A673 (cell line): Measurements from ENCODE around the gene PTK7. TPM values are rescaled to one million over a fixed set of nuclear protein-coding genes. Genes with fewer than 3 reads are reported as not detected.

Source experiments
- BruUV-seq: library from RNA; stranded (reverse); fragments of 400-500 nt; replicated peaks from 2 replicates; lab custom pipeline; 2021; lab: Mats Ljungman, UMichigan
- CTCF ChIA-PET: fragments of 300-600 bp; sonication (Branson Sonifier 250); formaldehyde crosslinking; loops from one replicate; lab custom pipeline; 2022; ENCODE audit warnings: antibody characterized with exemption; lab: Charles Lee
- POLR2A ChIA-PET: fragments of 300-600 bp; sonication (Branson Sonifier 250); formaldehyde crosslinking; loops from one replicate; lab custom pipeline; 2022; ENCODE audit warnings: antibody characterized with exemption; ENCODE audit not compliant: low non-redundant PET; lab: Charles Lee
- DNase-seq: peaks from one replicate; pipeline ENCODE4 v3.0.0-alpha.2; 2015; ENCODE audit warnings: low spot score
- H3K27ac ChIP-seq: fragments of 200-600 bp; sonication (generic); 2 replicates; pipeline ENCODE4 v1.5.1; 2016; ENCODE audit warnings: mixed run types, low read depth, mild to moderate bottlenecking, mixed read lengths, antibody characterized with exemption, low read length; ENCODE audit not compliant: poor library complexity, severe bottlenecking
- H3K27me3 ChIP-seq: fragments of 200-600 bp; sonication (generic); replicated peaks from 2 replicates; pipeline ENCODE4 v1.6.1; 2017; ENCODE audit warnings: mixed run types, low read depth, mild to moderate bottlenecking, mixed read lengths, antibody characterized with exemption, low read length; ENCODE audit not compliant: insufficient read depth, poor library complexity
- H3K36me3 ChIP-seq: fragments of 200-600 bp; sonication (generic); 2 replicates; pipeline ENCODE4 v1.6.1; 2016; ENCODE audit warnings: mixed run types, mild to moderate bottlenecking, mixed read lengths, antibody characterized with exemption, low read length; ENCODE audit not compliant: insufficient read depth, poor library complexity, severe bottlenecking
- H3K4me1 ChIP-seq: fragments of 200-600 bp; sonication (generic); 2 replicates; pipeline ENCODE4 v1.6.1; 2017; ENCODE audit warnings: mixed run types, mild to moderate bottlenecking, mixed read lengths, antibody characterized with exemption, low read length; ENCODE audit not compliant: insufficient read depth, poor library complexity, severe bottlenecking
- H3K4me3 ChIP-seq: fragments of 200-600 bp; sonication (generic); 2 replicates; pipeline ENCODE4 v1.5.1; 2016; ENCODE audit warnings: low read depth, mixed run types, mild to moderate bottlenecking, mixed read lengths, low read length; ENCODE audit not compliant: poor library complexity, severe bottlenecking
- H3K9me3 ChIP-seq: fragments of 200-600 bp; sonication (generic); 2 replicates; pipeline ENCODE4 v1.6.1; 2016; ENCODE audit warnings: mixed run types, low read depth, mild to moderate bottlenecking, mixed read lengths, antibody characterized with exemption, low read length; ENCODE audit not compliant: poor library complexity, severe bottlenecking
- CTCF ChIP-seq: fragments of 300-800, 200-600 bp; sonication (generic); conservative IDR thresholded peaks from 2 replicates; pipeline ENCODE4 v1.5.1; 2017; ENCODE audit warnings: low read depth, mild to moderate bottlenecking, antibody characterized with exemption, low read length, moderate library complexity, mixed read lengths
- EZH2 ChIP-seq: fragments of 200-600 bp; sonication (generic); IDR thresholded peaks from 2 replicates; pipeline ENCODE4 v1.6.1; 2017; ENCODE audit warnings: borderline replicate concordance, low read depth, mild to moderate bottlenecking, mixed read lengths, antibody characterized with exemption, low read length; ENCODE audit not compliant: poor library complexity, severe bottlenecking
- intact Hi-C: fragments of 100-400 bp; cut with micrococcal nuclease; formaldehyde crosslinking; loops from one replicate; pipeline ENCODE4 v1.10.0; 2022; ENCODE audit not compliant: unreplicated experiment
- total RNA-seq: library from RNA; stranded (reverse); gene quantifications from 2 replicates; pipeline ENCODE4 v1.2.3, GENCODE V29; 2021

PTK7 gene
- total RNA-seq, 1 experiment from 2014 or later = 84.5 TPM

- BruUV-seq = no TSS peak
- no peaks in the 10 kb centered on the region for H3K9me3 ChIP-seq
- H3K27ac ChIP-seq = no peak overlapping the region
- H3K4me3 ChIP-seq = no peak overlapping the region
- TF ChIP-seq EZH2 = no peak
- TF ChIP-seq CTCF = no peak
- intact Hi-C loops = no loop called here
- H3K27me3 ChIP-seq = no peaks in the 10 kb centered on the region
- POLR2A ChIA-PET = no interaction called here
- peaks cover 24% of the 10 kb centered on the region for H3K4me1 ChIP-seq
- peaks cover 51% of the 10 kb centered on the region for H3K36me3 ChIP-seq
- DNase-seq = no peak
- CTCF ChIA-PET = no interaction called here
Measured at GRCh38 chr6:43050981-43051380, 25.1 kb upstream of the PTK7 start.

- POLR2A ChIA-PET = no interaction called here
- H3K36me3 ChIP-seq = peaks cover 40% of the 10 kb centered on the region
- H3K4me3 ChIP-seq = peak overlapping the region; percentile 83
- no TSS peak for BruUV-seq
- no peaks in the 10 kb centered on the region for H3K27me3 ChIP-seq
- intact Hi-C loops = no loop called here
- CTCF ChIA-PET = no interaction called here
- no peaks in the 10 kb centered on the region for H3K9me3 ChIP-seq
- no peak for TF ChIP-seq CTCF
- H3K27ac ChIP-seq = peak overlapping the region; percentile 93
- DNase-seq = no peak
- peaks cover 24% of the 10 kb centered on the region for H3K4me1 ChIP-seq
Measured at GRCh38 chr6:43052225-43052841, 23.8 kb upstream of the PTK7 start.

- H3K9me3 ChIP-seq = no peaks in the 10 kb centered on the region
- peak overlapping the region; percentile 93 for H3K27ac ChIP-seq
- H3K27me3 ChIP-seq = no peaks in the 10 kb centered on the region
- H3K4me1 ChIP-seq = peaks cover 24% of the 10 kb centered on the region
- peak; percentile 30 for DNase-seq
- CTCF ChIA-PET = no interaction called here
- TF ChIP-seq EZH2 = no peak
- TF ChIP-seq CTCF = no peak
- TSS peak; percentile 25 for BruUV-seq
- intact Hi-C loops = no loop called here
- POLR2A ChIA-PET = no interaction called here
- peak overlapping the region; percentile 83 for H3K4me3 ChIP-seq
- H3K36me3 ChIP-seq = peaks cover 33% of the 10 kb centered on the region
Measured at GRCh38 chr6:43052842-43053544, 23.1 kb upstream of the PTK7 start.
